Muscle of leg (tissue), 11 donors: Measurements from ENCODE around the gene PLEKHM3. TPM values are rescaled to one million over a fixed set of nuclear protein-coding genes. Genes with fewer than 3 reads are reported as not detected.
"Not testable (repeated sequence)": the region's sequence is repeated elsewhere in the genome, so short reads cannot be mapped to it uniquely, and the experiment has no call there.

Experiments used
- DNase-seq: peaks from one replicate; pipeline ENCODE4 v3.0.0; 2013
- H3K27ac ChIP-seq: one replicate; pipeline ENCODE4 v1.5.1; 2013; ENCODE audit warnings: mild to moderate bottlenecking, low read length, control low read depth
- H3K27me3 ChIP-seq: one replicate; pipeline ENCODE4 v1.6.1; 2013; ENCODE audit warnings: low read length; ENCODE audit not compliant: control insufficient read depth, insufficient read depth
- H3K36me3 ChIP-seq: one replicate; pipeline ENCODE4 v1.6.1; 2013; ENCODE audit warnings: low read length; ENCODE audit not compliant: control insufficient read depth, insufficient read depth
- H3K4me1 ChIP-seq: one replicate; pipeline ENCODE4 v1.6.1; 2013; ENCODE audit warnings: low read length; ENCODE audit not compliant: control insufficient read depth, insufficient read depth
- H3K4me3 ChIP-seq: one replicate; pipeline ENCODE4 v1.5.1; 2013; ENCODE audit warnings: low read length, control low read depth
- H3K9me3 ChIP-seq: replicated peaks from 2 replicates; pipeline ENCODE4 v1.6.1; 2013; ENCODE audit warnings: low read depth, low read length; ENCODE audit not compliant: control insufficient read depth
- WGBS: methylation state at CpG from one replicate; pipeline ENCODE4 v1.1.5; 2013; ENCODE audit warnings: missing lambda C conversion rate; ENCODE audit not compliant: insufficient coverage; 5-methylcytosine and 5-hydroxymethylcytosine counted together
- polyA plus RNA-seq, 8 donors: library from polyadenylated mRNA; unstranded; fragments of 120-200 nt; gene quantifications; one replicate each; pipeline versions ENCODE4 v1.2.1 to v1.2.3, GENCODE V29; 2013; ENCODE audit warnings: inconsistent platforms in 1 of 8, low replicate concordance in 1 of 8; ENCODE audit not compliant: insufficient read length in 8 of 8, insufficient read depth in 1 of 8
- total RNA-seq: library from RNA; stranded (reverse); fragments of 120-200 nt; gene quantifications from one replicate; pipeline ENCODE4 v1.2.4, GENCODE V29; 2013

PLEKHM3 gene
- total and polyA plus RNA-seq, 9 donors: 6.2 to 9.5 (median 7.4) TPM

DNA sequence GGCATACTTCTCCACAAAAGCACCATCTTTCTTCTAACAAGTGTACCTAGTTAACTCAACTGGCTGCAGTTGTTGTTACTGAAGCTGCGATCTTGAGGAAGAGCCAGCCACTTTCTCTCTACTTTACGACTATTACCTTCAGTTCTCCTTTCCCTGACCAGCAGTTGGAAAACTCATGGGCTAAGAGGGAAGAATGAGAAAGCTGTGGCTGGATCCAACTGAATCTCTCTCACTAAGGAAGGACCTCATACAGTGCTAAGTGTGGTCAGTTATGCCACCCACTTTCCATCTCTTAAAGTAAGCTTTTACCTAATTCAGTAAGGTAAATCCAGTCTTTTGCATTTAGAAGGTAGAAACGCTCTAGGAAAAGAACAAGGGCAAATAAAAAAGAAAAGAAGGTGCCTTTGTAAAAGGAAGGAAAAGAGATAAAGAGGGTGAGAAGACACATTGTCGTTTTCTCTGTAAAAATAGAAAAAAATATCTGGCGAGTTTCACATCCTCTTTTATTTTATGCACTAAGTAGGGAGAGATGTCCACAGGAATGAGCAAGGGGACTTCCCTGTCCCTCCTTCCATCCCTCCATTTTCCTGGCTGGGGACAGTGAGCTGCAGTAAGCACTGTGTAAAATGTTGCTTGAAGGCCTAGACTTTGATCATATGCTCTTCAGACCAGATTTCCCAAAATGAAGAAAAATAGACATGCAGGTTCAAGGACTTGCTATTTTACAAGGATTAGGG lies 73.4 kb downstream of the PLEKHM3 start:
- peak; percentile 18 for DNase-seq
- no peaks in the 10 kb centered on the region for H3K9me3 ChIP-seq
- no peak overlapping the region for H3K4me3 ChIP-seq
- H3K27ac ChIP-seq: no peak overlapping the region
- peaks cover 2% of the 10 kb centered on the region for H3K4me1 ChIP-seq
- H3K27me3 ChIP-seq: no peaks in the 10 kb centered on the region
- whole genome bisulfite sequencing: no CpG with 5 or more reads among the region's 5 CpGs
- no peaks in the 10 kb centered on the region for H3K36me3 ChIP-seq

DNA sequence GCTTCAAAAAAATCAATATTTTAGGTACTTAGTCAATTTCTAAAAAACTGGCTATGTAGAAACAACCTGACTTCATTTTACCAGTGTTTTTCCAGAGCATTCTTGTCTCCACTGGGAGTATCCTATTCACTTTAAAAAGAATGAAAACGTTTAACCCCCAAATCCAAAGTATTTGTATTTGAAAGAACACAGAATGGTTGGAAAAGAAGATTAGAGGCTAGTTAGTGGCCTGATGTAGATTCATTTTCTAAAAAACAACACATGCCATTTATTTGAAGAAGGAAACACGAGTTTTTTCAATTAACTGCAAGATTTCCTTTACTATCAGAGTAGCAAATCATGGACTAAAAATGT lies 74.6 kb downstream of the PLEKHM3 start:
- no CpG with 5 or more reads among the region's 2 CpGs for WGBS
- no peaks in the 10 kb centered on the region for H3K36me3 ChIP-seq
- no peaks in the 10 kb centered on the region for H3K9me3 ChIP-seq
- no peak overlapping the region for H3K27ac ChIP-seq
- peaks cover 2% of the 10 kb centered on the region for H3K4me1 ChIP-seq
- H3K4me3 ChIP-seq: no peak overlapping the region
- H3K27me3 ChIP-seq: no peaks in the 10 kb centered on the region
- DNase-seq: no peak

DNA sequence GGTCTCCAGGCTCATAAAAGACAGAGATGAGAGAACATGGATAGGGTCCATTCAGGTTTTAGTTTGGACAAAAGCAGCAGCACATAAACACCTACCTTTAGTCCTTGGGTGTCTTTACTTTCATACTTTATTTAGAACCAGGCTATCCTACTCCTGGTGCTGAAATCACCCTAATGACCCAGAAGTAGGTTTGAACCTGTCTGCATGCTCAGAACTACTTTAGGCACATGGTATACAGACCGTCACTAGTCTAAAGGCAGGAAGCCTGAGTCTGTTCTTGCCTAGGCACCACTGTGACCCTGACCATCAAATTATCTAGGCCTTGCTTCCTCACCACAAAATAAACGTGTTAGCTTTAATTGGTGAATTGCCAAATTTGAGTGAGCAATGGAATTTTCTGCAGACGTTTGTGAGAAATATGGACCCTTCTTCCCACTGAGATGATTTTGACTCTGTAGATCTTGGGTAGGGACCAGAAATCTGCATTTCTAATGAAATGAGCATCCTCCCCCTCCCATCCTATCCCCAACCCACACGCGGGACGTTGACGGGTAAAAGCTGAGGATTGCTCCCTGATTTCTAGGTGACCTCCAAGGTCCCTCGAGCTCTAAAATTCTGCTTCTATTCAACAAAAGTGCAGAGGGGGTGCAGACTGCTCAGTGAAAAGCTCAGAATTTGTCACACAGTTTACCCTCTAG lies 75.1 kb downstream of the PLEKHM3 start:
- Histone ChIP-seq H3K27me3 (no peaks in the 10 kb centered on the region), H3K9me3 (no peaks in the 10 kb centered on the region), H3K27ac (no peak overlapping the region), H3K4me1 (peaks cover 2% of the 10 kb centered on the region), H3K36me3 (peaks cover 1% of the 10 kb centered on the region), H3K4me3 (no peak overlapping the region)
- 75% methylated on average over 1 of the region's 8 CpGs for WGBS
- DNase-seq: no peak

DNA sequence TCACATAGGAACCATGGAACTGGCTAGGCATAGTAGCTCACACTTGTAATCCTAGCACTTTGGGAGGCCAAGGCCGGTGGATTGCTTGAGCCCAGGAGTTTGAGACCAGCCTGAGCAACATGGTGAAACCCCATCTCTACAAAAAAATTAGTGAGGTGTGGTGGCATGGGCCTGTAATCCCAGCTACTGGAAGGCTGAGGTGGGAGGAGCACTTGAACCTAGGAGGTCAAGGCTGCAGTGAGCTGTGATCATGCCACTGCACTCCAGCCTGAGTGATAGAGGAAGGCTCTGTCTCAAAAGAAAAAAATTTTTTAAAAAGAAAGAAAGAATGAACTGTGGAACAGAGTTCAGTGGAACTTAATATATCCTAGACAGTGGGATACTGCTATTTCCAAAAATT lies 76.1 kb downstream of the PLEKHM3 start:
- H3K4me1 ChIP-seq, H3K36me3 ChIP-seq, H3K27ac ChIP-seq, DNase-seq, H3K4me3 ChIP-seq, H3K27me3 ChIP-seq, H3K9me3 ChIP-seq: not testable (repeated sequence)
- no CpG with 5 or more reads among the region's 1 CpG for WGBS

DNA sequence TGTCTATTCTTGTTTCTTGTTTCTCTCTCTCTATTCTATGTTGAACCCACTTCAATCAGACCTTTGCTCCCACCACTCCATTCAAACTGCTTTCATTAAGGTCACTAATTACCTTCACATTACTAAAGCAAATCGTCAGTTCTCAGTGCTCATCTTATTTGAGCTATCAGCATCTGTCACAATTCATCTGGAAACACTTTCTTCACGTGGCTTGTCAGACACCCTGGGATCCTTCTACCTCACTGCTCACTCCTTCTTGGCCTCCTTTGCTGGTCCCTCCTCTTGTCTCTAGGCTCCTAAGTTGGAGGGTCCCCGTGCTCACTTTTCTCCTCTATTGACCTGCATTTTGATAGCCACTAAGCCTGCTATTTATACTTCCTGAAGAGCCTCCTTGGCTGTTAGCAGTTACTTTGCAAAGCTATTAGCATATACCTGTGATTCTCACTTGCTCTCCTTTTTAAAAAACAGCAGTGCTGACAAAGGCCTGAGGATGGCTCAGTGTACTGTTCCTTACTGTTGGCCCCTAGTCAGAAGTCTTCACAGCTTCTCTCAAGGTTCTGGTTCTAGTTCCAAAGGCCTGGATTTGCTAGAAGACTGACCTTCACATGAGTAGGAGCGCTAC lies 80.2 kb downstream of the PLEKHM3 start:
- no peaks in the 10 kb centered on the region for H3K4me1 ChIP-seq
- H3K27ac ChIP-seq: no peak overlapping the region
- 46% methylated on average over 4 of the region's 4 CpGs for WGBS
- no peaks in the 10 kb centered on the region for H3K9me3 ChIP-seq
- H3K36me3 ChIP-seq: peaks cover 4% of the 10 kb centered on the region
- H3K27me3 ChIP-seq: no peaks in the 10 kb centered on the region
- H3K4me3 ChIP-seq: no peak overlapping the region
- DNase-seq: no peak

DNA sequence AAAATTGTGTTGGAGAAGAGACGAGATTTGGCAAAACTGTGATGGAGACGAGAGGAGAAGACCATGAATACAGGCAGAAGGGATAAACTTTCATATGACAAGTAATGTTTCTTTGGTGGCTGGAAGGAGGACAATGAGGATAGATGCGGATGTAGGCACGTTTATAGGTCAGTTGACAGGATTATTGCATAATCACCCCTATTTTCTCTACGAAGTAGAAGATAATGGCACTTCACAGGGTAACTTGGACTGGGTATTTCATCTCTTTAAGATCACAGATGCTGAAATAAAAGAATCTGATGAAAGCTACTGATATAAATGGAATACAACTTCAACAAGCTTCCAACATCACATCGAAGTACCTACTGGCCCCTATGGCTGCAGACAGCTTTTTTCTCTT lies 81.0 kb downstream of the PLEKHM3 start:
- WGBS: 98% methylated on average over 3 of the region's 6 CpGs
- H3K36me3 ChIP-seq: peaks cover 4% of the 10 kb centered on the region
- no peaks in the 10 kb centered on the region for H3K4me1 ChIP-seq
- H3K27me3 ChIP-seq: no peaks in the 10 kb centered on the region
- H3K9me3 ChIP-seq: no peaks in the 10 kb centered on the region
- DNase-seq: no peak
- H3K27ac ChIP-seq: no peak overlapping the region
- H3K4me3 ChIP-seq: no peak overlapping the region

DNA sequence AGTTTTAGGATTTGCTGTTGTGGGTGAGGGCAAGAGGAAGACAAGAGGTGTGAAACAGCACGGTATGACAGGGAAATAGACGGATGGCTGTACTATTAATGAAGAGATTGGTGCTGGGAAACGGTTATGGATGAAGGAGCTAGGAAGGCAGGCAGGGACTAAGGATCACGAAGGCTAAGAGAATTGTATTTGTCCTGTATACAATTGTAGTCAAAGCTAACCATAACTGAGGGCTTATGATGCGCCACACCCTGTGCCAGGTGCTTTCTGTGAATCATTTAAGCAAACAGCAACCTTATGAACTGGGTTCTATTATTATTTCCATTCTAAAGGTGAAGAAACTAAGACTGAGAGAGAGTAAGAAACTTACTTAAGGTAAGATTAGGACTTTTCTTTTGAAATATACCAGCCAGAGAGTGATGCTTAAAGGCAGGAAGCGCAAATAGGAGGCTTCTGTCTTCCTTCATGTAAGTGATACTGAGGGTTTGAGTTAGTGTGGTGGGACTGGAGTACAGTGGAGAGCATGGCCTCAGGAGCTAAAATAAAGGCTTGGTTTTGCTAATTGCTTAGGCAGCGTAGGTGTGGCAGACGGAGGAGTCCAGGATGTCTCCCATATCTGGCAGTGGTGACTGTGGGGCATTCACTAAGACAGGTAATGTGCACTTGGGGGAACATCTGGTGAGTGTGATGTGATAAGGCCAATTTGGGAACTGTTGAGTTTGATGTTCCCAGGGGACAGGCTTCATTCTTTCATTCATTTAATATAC lies 85.8 kb downstream of the PLEKHM3 start:
- no peaks in the 10 kb centered on the region for H3K4me1 ChIP-seq
- no peaks in the 10 kb centered on the region for H3K9me3 ChIP-seq
- H3K4me3 ChIP-seq: no peak overlapping the region
- H3K27ac ChIP-seq: no peak overlapping the region
- H3K36me3 ChIP-seq: no peaks in the 10 kb centered on the region
- 84% methylated on average over 5 of the region's 8 CpGs for WGBS
- H3K27me3 ChIP-seq: no peaks in the 10 kb centered on the region
- no peak for DNase-seq

DNA sequence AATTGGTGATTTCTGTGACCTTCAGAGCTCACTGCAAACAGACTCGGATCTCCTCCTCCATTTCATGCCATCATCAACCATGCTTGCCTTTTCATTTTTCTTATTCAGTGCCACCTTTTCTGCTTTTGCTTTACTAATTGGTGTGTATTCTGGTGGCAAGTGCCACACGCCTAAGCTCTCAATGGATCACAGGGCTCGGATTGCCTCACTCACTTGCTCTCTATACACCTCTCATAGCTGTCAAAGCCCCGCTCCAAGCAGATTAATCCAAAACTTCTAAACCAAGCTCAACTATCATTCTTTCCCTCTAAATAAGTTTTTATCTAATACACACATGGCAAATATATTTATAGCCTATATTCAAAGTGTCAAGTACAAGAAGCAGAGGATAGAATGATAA lies 86.4 kb downstream of the PLEKHM3 start:
- Histone ChIP-seq H3K27ac (no peak overlapping the region), H3K4me3 (no peak overlapping the region), H3K27me3 (no peaks in the 10 kb centered on the region), H3K4me1 (no peaks in the 10 kb centered on the region), H3K36me3 (no peaks in the 10 kb centered on the region), H3K9me3 (no peaks in the 10 kb centered on the region)
- WGBS: 100% methylated on average over 2 of the region's 4 CpGs
- DNase-seq: no peak

DNA sequence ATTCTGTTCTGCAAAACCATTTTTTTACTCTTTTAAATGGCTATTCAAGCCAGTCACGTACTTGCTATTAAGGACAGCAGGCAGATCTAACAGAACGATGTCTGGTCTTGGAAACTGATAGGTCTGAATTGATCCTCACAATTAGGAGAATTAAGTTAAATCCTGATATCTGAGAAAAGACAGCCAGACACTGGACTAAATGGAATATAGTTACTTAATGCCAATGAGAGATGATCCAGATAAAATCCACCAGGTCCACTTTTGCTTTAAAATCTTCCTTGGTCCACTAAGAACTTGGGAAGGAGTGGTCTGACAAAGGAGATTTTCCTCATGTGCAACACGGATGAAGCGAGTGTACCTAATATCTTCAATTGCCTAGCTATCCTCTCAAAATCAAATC lies 86.9 kb downstream of the PLEKHM3 start:
- Histone ChIP-seq H3K4me3 (no peak overlapping the region), H3K27ac (no peak overlapping the region), H3K4me1 (no peaks in the 10 kb centered on the region), H3K36me3 (no peaks in the 10 kb centered on the region), H3K9me3 (no peaks in the 10 kb centered on the region), H3K27me3 (no peaks in the 10 kb centered on the region)
- WGBS: no CpG with 5 or more reads among the region's 4 CpGs
- no peak for DNase-seq

DNA sequence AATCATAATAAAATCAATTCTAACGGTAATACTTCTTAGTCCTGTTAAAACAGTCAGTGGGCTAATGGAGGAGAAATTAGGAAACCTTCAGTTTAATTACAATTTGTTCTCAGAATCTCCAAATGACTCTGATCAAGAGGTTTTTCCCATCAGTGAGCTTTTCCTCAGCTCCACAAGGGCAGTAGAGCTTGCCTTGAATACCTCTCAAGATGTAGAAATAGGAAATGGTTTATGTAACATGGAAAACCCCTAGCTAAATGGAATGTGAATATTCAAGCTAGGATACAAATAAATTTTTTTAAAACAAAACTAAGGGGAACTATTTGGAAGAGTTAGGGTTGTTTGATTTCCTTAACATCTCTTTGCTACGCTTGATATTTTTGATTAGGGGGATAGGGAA lies 87.5 kb downstream of the PLEKHM3 start:
- Histone ChIP-seq H3K4me1 (no peaks in the 10 kb centered on the region), H3K9me3 (no peaks in the 10 kb centered on the region), H3K27me3 (no peaks in the 10 kb centered on the region), H3K27ac (no peak overlapping the region), H3K4me3 (no peak overlapping the region), H3K36me3 (no peaks in the 10 kb centered on the region)
- no CpG with 5 or more reads among the region's 2 CpGs for WGBS
- DNase-seq: no peak
